ENCODE results near the gene PLEKHA1.

PLEKHA1 gene

DNA sequence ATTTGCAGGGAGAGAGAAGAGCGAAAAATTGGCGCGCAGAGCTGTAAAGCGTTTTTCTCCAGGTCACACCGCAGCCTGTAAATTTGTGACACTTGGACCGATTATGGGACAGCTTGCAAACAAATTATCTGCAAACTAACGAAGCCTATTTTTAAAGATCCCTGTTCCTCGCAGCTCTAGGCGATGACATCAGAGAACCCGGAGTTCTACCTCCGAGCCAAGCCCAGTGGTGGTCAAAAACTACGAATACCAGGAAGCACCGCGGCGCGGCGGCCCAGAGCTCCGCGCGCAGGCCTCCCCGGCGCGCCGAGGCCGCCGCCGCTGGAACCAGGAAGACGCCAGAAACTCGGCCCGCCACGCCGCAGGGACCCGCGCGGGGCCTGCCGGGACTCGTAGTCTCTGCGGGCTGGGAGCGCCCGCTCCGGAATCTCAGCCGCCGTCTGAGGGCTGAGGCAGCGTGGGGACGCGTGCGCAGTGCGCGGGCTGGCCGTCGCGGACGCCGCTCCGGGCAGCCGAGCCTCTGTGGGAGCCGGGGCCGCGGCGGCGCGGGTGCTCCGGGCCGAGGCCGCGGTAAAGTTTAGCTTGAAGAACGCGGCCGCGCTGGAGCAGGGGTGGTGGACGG, at the start of gene PLEKHA1:
Gene PLEKHA1, plus strand, starts transcription at position 472 of the 622 bp plus-strand sequence. CDS start 18,493 bp downstream, outside the sequence.
- DNase-seq: peak; percentile 95

DNA sequence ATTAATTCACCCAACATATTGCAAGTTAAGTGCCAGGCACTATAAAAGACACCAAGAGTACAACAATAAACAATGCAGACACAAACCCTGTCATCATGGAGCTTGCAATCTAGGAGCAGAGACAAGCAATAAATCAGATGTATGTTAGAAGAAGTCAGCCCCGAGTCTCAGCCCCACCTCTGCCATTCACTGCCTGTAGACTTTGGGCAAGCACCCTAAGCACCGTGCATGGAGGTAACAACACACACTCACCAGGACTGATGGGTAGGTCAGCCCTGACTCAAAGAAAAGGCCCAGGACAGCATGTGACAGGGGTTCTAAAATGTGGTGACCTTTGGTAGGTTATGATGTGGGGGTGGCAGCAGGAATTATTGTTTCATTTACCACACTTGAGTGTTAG, 49.3 kb upstream of the PLEKHA1 start:
- no peak for DNase-seq

DNA sequence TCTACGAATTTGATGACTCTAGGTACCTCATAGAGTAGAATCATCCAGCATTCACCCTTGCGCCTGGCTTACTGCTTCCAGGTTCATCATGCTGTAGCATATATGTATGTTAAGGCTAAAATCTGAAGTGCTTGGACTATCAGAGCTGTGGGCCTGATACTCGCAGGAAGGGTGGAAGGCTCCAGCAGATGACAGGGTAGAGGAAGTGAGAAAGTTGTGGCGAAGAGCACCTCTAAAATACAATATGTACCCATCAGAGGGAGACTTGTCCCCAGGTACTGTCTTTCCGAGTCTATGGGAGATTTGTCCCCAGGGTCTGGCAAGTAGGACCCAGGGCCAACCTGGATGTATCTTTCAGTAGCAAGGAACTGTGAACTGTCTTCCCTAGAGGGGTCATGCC, 48.1 kb upstream of the PLEKHA1 start:
- no peak for DNase-seq

DNA sequence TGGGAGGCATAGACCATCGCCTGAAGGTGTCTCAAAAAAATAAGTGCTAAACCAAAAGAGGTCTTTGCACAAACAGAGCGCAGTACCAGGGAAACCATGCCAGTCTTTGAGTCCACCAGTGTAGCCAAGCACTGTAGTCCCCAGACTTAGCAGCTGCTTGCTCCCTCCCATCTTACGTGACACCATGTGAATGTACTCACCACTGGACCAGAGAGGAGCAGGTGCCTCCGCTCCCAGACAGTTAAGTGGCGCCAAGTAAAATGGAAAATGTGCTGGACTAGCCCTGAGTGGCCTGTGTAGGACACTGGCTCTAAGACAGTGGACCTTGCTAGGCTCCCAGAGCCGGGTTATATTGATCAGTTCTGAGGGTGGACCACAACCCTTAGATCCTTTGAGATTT, 47.7 kb upstream of the PLEKHA1 start:
- no peak for DNase-seq

DNA sequence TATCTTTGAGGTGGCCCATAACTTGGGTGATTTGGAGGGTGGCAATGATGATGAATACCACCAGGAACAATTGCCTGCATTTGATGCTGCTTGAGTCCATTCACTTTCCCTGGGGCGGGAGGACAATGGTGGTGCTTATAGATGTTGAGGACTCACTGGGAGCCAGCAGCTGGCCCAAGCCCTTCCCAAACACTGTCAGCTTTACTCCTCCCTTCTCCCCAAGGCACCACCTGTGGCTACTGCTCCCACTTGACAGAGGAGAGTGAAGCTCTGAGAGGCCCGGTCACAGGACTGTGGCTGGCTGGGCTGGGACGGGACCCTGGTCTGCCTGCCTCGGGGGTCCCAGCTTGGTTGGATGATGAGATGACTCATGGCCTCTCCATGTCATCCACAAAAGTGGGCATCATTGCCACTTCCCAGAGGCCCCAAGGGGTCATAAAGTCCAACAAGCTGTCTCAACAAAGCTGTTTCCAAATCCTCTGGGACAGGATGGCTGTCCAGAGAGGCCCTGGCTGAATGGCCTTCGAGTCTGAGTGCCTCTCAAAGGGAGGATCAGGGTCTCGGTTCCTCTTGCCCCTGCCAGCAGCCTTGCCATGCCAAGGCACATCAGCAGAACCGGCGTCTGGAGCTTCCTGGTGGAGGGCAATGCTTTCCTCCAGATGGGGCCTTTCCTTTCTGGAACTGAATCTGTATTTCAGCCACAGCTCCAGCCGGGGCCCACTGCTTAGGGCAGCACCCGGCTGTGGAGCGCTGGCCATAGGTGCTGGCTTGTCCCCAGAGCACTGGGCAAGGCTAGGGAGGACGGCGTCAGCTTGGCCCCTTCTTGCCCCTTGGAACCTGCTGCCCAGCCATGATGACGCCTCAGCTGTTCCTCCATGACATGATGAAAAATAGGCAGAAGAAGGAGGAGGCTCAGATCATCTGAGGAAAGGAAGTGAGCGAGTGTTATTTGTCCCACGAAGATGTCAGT, 47.0 kb upstream of the PLEKHA1 start:
- DNase-seq: no peak

DNA sequence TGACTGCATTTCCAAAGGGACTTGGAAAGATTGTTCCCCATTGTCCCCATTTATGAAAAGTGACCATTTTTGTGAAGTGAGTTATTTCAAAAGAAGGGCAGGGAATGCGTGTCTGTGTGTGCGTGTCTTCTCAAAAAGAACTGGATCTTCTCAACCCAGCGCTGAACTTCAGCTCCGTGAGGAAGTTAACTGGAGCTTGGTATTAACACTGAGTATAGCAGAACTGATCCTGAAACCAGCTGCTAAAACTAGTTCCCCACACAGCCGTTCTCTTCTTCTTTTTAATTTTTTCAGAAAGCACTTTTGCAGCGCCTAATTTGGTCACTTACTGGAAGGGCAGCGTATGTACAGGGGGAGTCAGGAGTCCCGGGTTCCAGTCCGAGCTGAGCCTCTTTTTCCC, 45.8 kb upstream of the PLEKHA1 start:
- DNase-seq: no peak

- DNase-seq: no peak
These were observed 45.1 kb upstream of the PLEKHA1 start for GRCh38 chr10:122329416-122329815.

GRCh38 chr10:122331100-122331499, 43.4 kb upstream of the PLEKHA1 start:
- no peak for DNase-seq

DNA sequence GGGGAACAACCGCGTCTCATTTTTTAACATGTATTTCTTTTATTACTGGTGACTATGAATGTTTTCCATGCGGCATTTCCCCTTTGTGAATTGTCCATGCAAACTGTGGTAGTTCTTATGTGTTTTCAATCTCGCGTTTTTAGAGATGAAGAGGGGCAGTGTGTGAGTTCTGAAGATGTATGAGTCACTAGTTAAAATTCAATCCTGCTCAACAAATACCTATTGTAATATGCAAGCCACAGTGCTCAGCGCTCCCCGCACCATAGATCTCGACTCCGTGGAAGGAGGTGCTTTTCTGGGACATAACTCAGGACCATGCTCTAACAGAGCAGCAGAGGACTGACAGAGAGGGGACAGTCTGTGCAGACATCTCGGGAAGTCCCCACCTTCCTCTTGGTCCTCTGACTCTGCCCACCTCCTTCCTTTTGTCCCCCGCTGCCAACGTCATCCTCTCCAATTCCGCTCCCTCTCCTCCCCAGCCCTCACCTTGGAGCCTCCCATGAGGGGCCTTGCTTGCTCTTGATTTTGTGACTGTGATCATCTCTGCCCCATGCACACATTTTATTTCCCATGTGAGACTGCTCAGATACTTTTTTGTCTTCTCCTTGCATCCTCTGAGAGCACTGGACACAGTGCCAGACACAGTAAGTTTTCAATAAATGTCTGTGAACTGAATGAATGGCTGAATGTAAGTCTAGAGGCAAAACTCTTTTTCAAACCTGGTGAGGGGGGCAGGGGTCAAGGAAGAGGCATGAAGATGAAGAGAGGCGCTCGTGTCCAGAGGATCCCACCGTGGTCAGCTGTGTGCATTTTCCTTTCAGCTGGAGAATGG, 42.7 kb upstream of the PLEKHA1 start:
- DNase-seq: no peak

GRCh38 chr10:122333037-122333436, 41.5 kb upstream of the PLEKHA1 start:
- DNase-seq: no peak

DNA sequence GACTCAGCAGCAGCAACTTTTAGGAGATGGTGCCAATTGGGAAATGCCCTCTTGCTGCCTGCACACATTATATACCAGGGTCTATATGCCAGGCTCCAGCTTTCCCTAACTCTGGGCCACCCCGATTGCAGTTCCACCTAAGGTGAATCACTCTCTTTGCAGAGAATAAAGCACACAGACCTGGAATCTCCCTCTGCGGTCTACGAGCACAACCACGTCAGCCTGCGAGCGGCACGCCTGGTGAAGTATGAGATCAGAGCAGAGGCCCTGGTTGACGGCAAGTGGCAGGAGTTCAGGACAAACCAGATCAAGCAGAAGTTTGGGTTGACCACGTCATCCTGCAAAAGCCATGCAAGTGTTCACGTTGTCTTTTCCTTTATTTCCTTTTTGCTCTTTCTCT, 38.2 kb upstream of the PLEKHA1 start:
- DNase-seq: no peak

- DNase-seq: no peak
These were observed 37.5 kb upstream of the PLEKHA1 start for GRCh38 chr10:122336961-122337360.

GRCh38 chr10:122338609-122339441, 35.7 kb upstream of the PLEKHA1 start:
- DNase-seq: no peak

GRCh38 chr10:122341141-122341810, 33.2 kb upstream of the PLEKHA1 start:
- DNase-seq: no peak

DNA sequence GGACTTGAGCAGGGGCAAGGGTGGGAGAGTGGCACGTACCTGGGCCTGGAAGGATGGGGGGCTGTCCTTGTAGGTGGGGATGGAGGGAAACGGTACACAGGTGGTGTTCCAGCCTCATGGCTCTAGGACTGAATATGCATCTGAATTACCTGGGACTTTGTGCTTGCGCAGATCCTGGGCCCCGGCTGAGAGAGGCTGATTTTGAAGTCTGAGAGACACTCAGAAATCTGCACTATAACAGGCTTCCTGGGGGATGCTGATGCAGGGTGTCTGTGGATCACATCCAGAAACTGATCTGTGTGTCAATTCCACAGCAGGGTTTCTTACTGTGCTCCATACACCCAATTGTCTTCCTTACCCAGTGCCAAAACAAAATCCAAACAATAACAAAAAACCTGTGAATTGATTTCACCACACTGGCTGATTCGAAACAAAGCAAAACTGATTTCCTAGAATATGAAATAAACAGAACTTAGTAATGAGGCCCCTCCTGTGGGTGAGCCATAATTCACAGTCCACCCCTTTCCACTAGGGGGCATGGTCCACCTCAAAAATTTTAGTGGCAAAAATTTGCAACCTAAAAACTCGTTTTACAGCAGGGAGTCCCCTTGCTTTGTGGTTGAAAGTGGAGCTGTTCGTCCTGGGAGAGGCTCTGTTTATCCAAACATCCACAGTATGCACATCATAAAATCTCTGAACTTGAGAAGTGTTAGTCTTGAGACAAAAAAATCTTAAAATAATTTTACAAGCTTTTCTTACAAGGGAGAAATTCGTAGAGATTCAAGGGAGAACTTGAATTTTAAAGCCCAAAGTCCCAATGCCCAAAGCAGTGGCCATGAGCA, 32.0 kb upstream of the PLEKHA1 start:
- DNase-seq: peak; percentile 73

DNA sequence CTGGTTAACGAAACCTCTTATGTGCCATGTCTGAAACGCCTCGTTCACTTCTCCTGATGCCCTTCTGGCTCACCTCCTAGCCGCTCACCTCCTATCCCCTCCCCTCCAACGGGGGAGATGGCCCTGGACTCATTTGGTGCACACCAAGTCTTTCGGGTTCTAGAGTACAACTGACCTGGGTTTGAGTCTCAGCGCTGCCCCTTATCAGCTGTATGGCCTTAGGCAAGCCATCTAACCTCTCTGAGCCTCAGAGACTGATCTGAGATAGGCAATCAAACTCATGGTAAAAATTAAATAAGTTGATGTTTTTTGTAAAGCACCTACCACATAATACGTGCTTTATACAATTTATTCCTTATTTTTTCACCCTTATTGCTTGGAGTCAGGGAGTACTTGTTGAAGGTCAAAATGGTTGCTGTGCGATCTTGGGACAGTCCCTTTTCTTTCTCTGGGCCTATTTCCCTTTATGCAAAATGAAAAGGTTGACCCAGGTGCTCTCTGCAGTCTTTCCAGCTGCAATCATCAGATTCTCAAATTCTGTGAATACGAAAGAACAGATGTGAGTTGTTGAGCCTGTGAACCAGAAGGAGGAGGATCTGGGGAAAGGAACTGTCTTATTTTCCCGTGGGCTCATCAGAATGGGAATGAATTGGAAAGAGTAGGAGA, 31.2 kb upstream of the PLEKHA1 start:
- no peak for DNase-seq

DNA sequence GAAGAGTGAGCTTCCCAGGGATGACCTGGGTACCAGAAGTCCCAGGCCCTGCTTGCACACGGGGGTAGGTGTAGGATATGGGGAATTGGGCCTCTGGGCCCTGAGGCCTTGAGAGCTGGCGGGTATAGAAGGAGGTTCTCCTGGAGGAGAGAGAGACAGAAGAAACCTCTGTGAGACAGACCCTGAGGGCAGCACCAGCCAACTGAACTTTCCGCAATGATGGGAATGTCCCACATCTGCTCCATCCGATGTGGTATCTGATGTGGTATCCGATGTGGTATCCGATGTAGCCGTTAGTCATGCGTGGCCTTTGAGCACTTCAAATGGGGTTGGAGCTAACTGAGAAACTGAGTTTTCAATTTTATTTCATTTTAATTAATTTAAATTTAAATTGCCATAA, 30.6 kb upstream of the PLEKHA1 start:
- DNase-seq: no peak

- no peak for DNase-seq
These were observed 29.7 kb upstream of the PLEKHA1 start for GRCh38 chr10:122344741-122345258.

GRCh38 chr10:122346326-122346950, 28.1 kb upstream of the PLEKHA1 start:
- no peak for DNase-seq

Data from CD4-positive, alpha-beta T cell treated with Interleukin-17A for 4 hours (primary cell).